GM18907 (cell line): Measurements from ENCODE around the gene ZNF674.
"Not testable (repeated sequence)": the region's sequence is repeated elsewhere in the genome, so short reads cannot be mapped to it uniquely, and the experiment has no call there.

Experiments used
- ATAC-seq: cut with Tn5 transposase; IDR thresholded peaks from one replicate; pipeline ENCODE4 v1.9.1; 2021; ENCODE audit warnings: mild to moderate bottlenecking, moderate library complexity; ENCODE audit not compliant: unreplicated experiment

Gene ZNF674

DNA sequence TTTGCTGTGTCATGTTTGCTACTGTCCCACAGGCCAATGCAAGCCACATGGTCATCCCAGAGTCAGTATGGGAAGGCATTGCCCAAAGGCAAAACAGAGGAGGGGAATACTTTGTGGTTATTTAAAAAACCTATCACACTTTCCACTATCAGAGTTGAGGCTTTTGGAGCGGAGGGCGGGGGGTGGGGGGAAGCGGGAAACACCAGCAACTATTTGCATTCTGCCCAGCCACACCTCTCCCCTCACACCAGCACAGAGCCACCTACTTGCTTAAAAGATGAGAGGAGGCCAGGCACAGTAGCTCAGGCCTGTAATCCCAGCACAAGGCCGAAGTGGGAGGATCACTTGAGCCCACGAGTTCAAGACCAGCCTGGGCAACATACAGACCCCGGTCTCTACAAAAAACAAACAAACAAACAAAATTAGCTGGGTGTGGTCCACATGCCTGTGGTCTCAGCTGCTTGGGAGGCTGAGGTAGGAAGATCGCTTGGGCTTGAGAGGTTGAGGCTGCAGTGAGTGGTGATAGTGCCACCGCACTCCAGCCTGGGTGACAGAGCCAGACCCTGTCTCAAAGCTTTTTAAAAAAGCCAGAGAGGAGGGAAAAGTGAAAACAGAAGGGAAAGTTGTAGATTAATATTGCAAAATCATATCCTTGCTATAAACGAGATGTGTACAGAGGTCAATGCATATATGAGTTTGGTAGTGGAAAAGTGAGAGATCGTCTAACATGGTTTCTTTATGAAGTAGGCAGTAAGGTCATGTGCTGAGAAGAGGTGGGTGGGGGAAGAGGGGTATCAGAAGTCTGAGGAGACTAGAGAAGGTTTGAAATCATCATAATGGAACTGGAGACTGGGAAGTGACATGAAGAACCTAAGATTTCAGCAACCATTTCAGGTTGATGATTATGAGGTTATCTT is 26.5 kb upstream of the ZNF674 start:
- ATAC-seq, result no peak

DNA sequence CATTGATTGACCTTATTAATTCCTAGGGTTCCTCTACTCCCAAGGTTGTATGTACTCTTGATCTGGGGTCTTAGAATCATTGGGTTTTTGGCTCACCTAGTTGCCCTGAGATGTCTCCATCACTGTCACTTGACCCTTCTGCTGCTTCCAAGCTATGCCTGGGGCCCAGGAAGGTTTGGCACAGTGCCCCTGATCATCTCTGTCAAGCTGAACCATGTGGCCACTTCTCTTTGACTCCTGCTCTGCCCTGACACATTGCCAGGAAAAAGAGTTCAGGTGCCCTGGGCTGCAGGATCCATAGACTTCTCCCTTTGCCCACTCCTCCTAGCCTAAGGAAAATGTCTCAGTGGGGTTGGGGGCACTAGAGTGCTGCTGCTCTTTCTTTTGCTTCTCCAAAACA is 24.4 kb upstream of the ZNF674 start:
- no peak for ATAC-seq

DNA sequence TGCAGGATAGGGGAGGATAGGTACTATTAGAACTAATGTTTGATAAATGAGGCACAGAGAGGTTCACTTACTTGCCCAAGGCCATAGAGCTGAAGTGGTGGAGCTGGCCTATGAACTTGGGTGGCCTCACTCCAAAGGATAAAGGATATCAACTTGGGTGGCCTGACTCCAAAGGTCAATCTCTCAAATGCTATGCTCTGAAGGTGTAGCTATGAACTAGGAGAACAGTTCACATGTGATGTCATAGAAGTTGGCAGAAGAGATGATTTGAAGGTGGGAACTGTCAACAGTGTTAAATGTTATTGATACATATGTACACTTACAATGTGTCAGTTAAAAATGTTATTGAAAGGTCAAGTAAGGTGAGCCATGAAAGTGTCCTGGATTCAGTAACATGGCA is 22.2 kb upstream of the ZNF674 start:
- no peak for ATAC-seq

DNA sequence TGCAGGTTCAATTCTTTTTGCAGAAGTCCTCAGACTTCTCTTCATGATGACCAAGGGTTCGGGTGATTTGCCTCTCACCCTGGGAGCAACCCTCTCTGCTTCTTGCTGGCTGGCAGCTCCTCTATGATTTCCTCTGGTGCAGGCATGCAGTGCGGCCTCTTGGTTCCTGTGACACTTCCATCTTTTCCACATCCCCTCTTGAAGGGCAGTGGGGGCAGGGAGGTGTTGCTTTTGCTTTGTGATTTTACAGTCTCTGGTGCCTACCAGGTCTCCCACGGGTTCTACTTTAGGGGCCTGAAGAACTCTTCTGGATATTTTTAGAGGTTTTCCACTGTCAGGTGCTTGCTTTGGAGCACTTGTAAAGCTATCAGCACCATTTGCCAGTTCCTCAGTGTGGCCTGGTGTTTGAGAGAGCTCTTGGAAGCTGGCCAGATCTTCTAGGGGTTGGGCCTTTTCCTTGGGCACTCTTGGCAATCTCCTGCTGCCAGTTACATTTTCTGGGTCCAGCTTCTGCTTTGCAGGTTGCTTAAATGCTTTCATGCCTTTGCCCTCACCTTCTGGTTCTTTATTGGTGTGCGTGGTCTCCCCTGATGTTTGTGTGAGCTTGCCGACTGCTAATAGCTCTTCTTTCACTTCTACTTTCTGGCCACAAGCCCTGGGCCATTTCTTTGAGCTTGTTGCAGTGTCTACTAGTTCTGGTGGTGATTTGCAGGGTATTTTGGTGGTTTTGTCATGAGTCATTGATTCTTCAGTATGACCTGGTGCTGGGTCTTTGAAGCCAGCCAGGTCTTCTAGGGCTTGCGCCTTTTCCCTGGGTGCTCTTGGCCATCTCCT is 16.8 kb upstream of the ZNF674 start:
- ATAC-seq, result peak; percentile 99

DNA sequence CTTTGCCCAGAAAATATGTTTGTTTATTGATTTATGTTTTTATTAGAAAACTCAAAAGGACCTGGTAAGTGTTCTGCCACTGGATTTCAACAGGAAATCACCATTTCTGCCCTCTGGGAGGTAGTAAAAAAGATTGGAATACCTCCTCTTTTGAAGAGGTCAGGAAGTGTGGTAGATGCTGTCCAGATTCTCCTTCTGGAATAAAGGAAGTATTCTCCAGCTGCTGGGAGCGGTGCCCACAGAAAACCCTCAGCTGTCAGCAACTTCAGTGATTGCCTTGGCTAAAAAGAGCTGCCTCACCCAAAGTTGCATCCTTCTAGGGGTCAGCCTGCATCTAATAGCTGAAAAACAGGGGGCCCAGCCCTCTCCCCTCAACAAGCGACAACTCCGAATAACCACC is 13.8 kb upstream of the ZNF674 start:
- ATAC-seq, result no peak

DNA sequence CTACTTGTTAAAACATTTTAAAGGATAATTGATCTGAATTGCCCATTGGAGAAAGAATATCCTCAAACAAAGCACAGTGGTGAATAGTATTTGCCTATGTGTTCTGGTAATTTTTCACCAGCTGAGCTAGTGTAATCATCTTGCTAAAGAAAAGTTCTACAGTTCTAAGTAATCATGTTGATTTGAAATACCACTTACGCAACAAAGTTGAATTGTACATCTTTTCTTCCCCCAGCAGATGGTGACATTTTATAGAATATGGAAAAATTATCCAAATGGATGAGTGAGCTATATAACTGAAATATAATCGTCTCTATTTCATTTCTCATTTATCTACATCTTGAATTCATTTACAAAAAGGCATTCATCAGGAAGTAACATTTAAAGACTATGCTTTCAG is 9.7 kb upstream of the ZNF674 start:
- no peak for ATAC-seq

DNA sequence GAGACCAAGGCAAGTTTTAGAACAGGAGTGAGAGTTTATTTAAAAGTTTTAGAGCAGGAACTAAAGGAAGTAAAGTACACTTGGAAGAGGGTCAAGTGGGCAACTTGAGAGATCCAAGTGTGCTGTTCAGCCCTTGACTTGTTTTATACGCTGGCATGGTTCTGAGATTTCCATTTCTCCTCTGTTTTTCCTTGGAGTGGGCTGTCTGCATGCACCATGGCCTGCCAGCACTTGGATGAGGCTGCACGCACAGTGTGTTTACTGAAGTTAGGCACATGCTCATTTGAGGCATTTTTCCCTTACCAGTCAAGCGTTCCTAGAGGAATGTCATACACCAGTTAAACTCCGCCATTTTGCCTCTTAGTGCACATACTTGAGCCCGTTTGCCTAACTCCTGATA is 8.7 kb upstream of the ZNF674 start:
- no peak for ATAC-seq

DNA sequence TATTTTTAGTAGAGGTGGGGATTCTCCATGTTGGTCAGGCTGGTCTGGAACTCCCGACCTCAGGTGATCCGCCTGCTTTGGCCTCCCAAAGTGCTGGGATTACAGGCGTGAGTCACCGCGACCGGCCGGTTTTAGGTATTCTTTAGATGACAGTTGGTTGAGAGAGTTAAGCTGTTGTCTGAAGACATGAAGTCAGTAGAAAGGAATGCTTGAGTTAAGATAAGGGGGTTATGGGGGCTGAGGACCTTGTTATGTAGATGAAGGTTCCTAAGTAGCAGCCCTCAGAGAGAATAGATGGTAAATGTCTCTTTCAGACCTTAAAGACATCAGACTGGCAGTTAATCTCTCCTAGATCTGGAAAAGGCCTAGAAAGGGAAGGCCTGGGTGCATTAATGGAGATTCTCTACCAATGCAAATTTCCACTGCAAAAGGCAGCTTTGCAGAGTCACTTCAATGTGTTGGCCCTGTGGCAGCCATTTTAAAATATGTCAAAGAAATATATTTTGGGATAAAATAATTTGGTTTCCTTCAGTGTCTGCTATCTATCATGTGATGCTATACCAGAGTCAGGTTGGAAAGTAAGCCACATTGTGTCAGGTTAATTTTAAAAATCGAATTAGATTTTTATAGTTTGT is 6.4 kb upstream of the ZNF674 start:
- ATAC-seq, result no peak

DNA sequence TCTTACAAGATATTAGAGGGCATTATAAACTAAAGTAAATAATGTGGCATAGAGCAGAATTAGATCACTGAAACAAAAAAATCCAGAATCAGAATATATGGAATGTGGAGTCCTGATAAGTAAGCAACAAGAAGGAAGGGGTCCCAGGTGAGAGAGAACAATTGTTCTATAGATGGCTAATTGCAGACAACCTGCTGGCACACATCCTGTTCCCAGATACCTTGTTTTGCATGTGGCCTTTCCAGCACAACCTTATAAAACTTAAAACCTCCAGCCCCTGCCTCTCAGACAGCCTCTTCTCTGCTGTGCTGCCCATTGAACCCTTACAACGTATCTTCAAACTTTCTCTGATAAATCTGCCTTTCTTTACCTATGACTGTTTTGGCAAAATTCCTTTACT is 4.7 kb upstream of the ZNF674 start:
- ATAC-seq, result no peak

DNA sequence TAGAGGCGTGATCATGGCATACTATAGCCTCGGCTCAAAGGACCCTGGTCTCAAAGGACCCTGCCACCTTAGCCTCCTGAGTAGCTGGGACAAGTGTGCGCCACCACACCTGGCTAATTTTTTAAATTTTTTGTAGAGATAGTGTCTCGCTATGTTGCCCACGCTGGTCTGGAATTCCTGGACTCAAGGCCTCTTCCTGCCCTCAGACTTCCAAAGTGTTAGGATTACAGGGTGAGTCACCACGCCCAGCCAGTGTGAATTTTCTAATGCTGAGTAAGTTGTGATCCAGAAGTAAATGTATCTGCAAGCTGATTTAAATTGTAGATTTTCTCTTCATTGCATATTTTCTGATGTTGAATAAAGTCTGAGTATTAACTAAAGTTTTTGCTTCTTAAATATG is 2.6 kb upstream of the ZNF674 start:
- ATAC-seq, result no peak

DNA sequence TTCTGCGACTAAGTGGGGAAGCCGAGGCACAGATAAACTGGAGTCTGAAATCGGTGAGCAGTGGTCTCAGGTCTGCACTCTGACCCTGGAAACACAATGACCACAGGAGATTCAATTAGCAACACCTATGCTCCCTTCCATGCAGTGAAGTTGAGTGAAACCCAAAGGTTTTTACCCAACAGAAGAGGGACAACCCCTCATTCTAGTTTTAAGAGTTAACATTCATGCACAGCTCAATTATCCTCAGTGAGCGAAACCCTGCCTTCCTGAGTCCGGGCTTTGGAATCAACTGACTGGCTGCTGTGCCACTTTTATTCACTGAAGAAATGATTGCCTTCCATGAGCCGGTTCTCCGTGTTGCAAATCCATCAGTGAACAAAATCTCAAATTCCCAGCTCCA is 694 bp downstream of the ZNF674 start:
- ATAC-seq, result not testable (repeated sequence)

DNA sequence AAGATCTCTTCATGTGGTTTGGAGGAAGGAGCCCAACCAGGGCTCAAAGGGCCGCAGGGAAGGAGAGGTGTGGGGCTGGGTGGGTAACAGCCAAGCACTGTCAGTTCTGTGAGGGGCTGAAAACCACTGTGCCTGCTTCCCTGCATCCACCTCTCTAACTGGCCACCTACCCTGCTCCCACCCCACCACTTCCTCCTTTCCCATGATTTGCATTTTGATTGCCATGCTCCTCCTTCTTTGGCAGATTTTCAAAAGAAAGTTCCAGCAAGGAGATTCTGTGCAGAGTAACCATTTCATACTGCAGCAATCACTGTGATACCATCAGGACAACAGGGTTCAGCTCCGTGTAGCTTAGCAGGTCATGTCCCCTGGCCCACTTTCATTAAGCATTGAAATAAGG is 1.8 kb downstream of the ZNF674 start:
- ATAC-seq, result no peak

DNA sequence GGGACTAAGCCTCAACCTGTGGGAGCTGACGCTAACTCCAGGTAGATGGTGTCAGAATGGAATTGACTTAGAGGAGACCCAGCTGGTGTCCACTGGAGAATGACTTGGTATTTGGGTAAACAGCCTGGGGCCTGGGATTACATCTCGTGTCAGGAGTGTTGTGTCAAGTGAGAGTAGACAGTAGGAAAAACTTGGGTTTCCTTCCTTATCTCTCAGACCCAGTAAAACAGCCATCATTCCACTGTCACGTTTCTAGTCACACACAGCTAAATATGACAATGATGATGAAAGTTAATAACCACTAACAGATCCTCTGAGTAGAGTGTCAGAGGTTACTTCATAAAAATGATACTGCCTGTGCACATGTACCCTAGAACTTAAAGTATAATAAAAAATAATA is 13.8 kb downstream of the ZNF674 start:
- ATAC-seq, result no peak

DNA sequence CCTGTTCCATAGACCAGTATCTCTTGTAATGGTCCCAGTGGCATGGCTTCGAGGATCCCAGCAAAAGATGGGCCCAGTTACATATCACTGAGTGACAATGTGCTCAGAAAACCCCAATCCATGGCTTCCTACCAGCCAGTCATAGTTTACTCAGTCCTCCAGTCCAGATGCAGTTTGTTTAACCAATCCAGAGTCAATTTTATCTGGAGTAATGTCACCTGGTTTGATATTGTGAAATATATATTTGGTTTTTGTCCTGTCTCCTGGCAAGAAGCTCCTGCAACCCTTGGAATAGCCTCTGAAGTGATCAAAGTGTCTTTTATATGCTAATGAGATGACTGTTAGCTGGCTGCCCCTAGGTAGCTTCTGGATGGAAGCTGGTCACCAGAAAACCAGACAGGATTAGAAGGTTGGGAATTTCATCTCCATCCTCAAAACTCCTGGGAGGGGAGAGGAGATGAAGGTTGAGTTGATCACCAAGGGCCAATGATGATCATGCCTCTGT is 14.8 kb downstream of the ZNF674 start:
- not testable (repeated sequence) for ATAC-seq

DNA sequence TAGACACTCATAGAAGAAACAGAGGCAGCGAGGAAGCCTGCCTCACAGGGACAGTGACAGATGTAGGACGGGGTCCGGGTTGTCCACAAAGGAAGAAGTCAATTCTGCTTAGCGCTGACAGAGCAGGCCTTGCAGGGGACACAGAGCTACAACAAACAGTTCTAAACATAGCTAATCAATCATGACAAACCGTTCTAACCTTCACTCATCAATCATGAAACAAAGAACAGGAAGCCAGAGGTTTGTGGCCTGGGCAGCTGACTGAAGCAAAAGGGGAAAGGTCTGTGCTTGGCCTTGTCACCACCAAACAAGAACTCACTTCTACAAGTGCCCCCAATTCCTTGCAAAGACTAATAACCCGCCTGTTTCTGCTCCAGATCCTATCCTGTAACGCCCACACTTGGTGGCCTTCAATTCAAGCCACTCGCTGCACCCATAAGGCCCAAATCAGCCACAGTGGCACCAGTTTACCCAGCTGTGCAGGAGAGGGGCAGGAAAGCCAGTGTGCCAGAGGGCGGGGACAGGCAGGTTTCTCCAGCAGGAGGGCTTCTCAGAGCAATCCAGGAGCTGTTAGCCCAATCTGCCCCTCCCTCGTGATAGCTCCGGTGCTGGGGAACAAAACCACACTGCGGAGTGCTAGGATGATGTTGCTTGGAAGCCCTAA is 15.3 kb downstream of the ZNF674 start:
- ATAC-seq, result not testable (repeated sequence)

DNA sequence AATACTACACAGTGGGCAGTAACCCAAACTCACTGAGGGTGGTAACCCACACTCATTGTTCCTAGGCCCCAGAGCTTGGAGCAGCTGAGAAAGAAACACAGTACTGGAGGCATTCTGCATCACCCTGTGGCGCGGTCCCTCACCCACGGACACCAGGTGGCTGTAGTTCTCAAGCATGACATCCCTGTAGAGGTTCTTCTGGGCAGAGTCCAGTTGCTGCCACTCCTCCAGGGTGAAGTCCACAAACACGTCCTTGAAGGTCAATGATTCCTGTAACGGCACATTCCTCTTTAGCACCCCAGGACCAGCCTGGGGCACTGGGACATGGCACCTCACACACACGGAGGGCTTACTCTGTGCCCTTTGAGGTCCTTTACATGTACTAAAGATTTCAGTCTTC is 16.6 kb downstream of the ZNF674 start:
- not testable (repeated sequence) for ATAC-seq

DNA sequence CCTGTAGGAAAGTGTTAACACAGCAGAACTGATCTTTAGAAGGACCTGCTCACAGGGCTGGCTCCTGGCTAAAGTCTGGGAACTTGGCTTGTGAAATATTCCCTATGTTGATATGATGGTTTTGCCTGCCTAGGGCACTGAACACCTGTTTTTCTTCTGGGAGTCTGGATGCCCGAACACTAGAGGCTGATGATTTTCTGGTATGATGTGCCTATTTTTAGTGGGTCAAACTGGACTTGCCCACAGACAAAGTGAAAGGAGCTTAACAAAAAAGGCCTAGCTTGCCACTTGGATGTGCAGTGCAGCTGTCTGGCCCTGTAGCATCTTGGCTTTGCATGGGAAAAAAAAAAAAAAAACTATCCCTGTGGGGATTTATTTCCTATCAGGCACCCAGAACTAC is 39.1 kb downstream of the ZNF674 start:
- no peak for ATAC-seq

DNA sequence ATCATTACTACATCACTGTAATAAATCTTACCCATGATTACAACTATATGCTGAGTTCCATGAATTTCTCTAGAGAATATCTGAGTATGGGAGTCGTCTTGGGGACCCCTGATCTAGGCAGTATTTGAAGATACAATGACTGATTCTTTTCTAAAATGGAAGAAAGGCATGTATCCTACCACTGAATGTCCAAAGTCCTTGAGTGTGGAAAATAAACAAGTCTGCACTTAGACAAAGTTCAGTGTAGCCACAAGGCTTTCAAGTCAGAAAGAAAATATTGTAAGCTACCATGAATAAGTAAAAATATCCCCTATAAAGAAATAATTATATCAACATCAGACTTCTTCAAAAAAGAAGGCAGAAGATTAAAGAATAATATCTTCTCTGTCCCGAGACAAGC is 42.4 kb downstream of the ZNF674 start:
- no peak for ATAC-seq

DNA sequence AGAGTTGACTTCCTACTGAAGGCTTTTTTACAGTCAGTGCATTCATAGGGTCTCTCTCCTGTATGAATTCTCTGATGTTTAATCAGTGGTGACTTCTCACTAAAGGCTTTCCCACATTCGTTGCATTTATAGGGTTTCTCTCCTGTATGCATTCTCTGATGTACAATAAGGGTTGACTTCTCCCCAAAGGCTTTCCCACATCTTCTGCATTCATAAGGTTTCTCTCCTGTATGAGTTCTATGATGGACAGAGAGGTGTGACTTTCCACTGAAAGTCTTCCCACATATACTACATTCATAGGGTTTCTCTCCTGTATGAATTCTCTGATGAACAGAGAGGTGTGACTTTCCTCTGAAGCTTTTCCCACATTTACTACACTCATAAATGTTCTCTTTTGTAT is 45.2 kb downstream of the ZNF674 start:
- ATAC-seq, result no peak

DNA sequence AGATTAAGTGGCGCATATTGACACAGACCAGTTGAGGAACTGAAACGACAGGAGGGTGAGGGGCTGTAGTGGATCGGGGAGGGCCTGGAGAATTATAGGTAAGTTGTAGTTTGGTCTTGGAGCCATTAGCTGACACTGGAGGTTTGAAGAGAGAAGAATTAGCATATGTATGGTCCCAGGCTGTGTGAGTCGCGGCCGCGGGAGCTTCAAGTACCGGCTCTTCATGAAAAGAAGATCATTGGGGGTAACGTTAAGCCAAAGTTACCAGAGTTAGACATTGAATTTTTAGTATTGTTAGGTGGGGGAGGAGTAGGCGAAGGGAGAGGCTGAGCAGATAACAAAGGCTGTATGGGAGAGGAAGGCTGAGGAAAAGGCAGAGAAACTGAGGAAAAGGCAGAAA is 56.5 kb downstream of the ZNF674 start:
- ATAC-seq, result no peak

DNA sequence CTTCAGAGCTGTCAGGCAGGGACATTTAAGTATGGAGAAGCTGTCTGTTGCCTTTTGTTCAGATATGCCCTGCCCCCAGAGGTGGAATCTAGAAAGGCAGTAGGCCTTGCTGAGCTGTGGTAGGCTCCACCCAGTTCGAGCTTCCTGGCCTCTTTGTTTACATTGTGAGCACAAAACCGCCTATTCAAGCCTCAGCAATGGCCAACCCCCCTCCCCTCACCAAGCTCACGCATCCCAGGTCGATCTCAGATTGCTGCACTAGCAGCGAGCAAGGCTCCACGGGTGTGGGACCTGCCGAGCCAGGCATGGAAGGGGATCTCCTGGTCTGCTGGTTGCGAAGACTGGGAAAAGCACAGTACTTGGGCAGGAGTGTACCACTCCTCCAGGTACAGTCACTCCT is 59.3 kb downstream of the ZNF674 start:
- no peak for ATAC-seq
